Measurements from ENCODE around the gene NMT2. TPM values are rescaled to one million over a fixed set of nuclear protein-coding genes. Genes with fewer than 3 reads are reported as not detected.
A peak's percentile ranks its signal among the peaks of the same experiment; 100 is the strongest.

The NMT2 gene
- total RNA-seq (21.0 and 21.3 TPM in 2 replicates), polyA plus RNA-seq (16.6 and 35.2 TPM in 2 replicates), polyA minus RNA-seq (ENCODE audit: low replicate concordance) (7.5 and 11.8 TPM in 2 replicates)
- 18.8 and 37.7 TPM in 2 replicates for polyA plus RNA-seq (2012)

- H3K9ac ChIP-seq (ENCODE audit: insufficient read depth, low read length) = peak within 1 kb of the TSS; percentile 84
- H3K79me2 ChIP-seq (ENCODE audit: control insufficient read depth, insufficient read depth, low read length) = peaks cover 27% of the 10 kb centered on the region
- H2AFZ ChIP-seq (ENCODE audit: low read length) = peak within 1 kb of the TSS; percentile 98
- no peaks in the 10 kb centered on the region for H3K36me3 ChIP-seq (ENCODE audit: control insufficient read depth, insufficient read depth, low read length)
- peak within 1 kb of the TSS; percentile 84 for H3K27ac ChIP-seq (ENCODE audit: insufficient read depth, low read length)
- H3K4me2 ChIP-seq (ENCODE audit: extremely low read depth, insufficient read depth, low read length) = peak within 1 kb of the TSS; percentile 61
- H3K4me1 ChIP-seq (ENCODE audit: control insufficient read depth, extremely low read depth, insufficient read depth, low read length) = peaks cover 11% of the 10 kb centered on the region
- no peaks in the 10 kb centered on the region for H4K20me1 ChIP-seq (ENCODE audit: control insufficient read depth, extremely low read depth, insufficient read depth, low read length)
- H3K4me3 ChIP-seq (replicated peaks in 1 of 4; ENCODE audit: control extremely low read depth in 1 of 4, insufficient read depth in 1 of 4, low read depth in 3 of 4, low read length in 4 of 4) = peak within 1 kb of the TSS; percentile 65 to 84 (median 81)
- DNase-seq (ENCODE audit: low read depth in 2 of 2) = peak; percentile 35 to 78
- TF ChIP-seq EZH2 (IDR thresholded peaks at IDR 0.05; ENCODE audit: low read length, missing control alignments) (no peak), CTCF (conservative IDR thresholded peaks at IDR 0.05 in 1 of 2, IDR thresholded peaks at IDR 0.05 in 1 of 2; ENCODE audit: low read depth in 1 of 2, low read length in 2 of 2) (peak; percentile 11 to 16)
- H3K9me3 ChIP-seq (ENCODE audit: control insufficient read depth, insufficient read depth, low read depth, low read length) = no peaks in the 10 kb centered on the region
- no peaks in the 10 kb centered on the region for H3K27me3 ChIP-seq (ENCODE audit: control insufficient read depth, insufficient read depth, low read length)
Observed at GRCh38 chr10:15168291-15168785, at the start of gene NMT2. Gene NMT2 (minus strand): TSS chr10:15168693. CDS start chr10:15168612, 81 bp downstream.

GRCh38 chr10:15216700-15217099 is 48.2 kb upstream of the NMT2 start:
- Histone ChIP-seq H3K4me1 (ENCODE audit: control insufficient read depth, extremely low read depth, insufficient read depth, low read length) (peaks cover 5% of the 10 kb centered on the region), H3K9me3 (ENCODE audit: control insufficient read depth, insufficient read depth, low read depth, low read length) (no peaks in the 10 kb centered on the region), H3K9ac (ENCODE audit: insufficient read depth, low read length) (no peak overlapping the region), H3K4me3 (replicated peaks in 1 of 4; ENCODE audit: control extremely low read depth in 1 of 4, insufficient read depth in 1 of 4, low read depth in 3 of 4, low read length in 4 of 4) (no peak overlapping the region), H4K20me1 (ENCODE audit: control insufficient read depth, extremely low read depth, insufficient read depth, low read length) (no peaks in the 10 kb centered on the region), H3K27ac (ENCODE audit: insufficient read depth, low read length) (no peak overlapping the region), H3K4me2 (ENCODE audit: extremely low read depth, insufficient read depth, low read length) (no peak overlapping the region), H3K27me3 (ENCODE audit: control insufficient read depth, insufficient read depth, low read length) (no peaks in the 10 kb centered on the region), H3K36me3 (ENCODE audit: control insufficient read depth, insufficient read depth, low read length) (peaks cover 4% of the 10 kb centered on the region), H3K79me2 (ENCODE audit: control insufficient read depth, insufficient read depth, low read length) (no peaks in the 10 kb centered on the region), H2AFZ (ENCODE audit: low read length) (no peak overlapping the region)
- DNase-seq (ENCODE audit: low read depth in 2 of 2) = no peak
- TF ChIP-seq EZH2 (IDR thresholded peaks at IDR 0.05; ENCODE audit: low read length, missing control alignments) = no peak
- TF ChIP-seq CTCF (conservative IDR thresholded peaks at IDR 0.05 in 1 of 2, IDR thresholded peaks at IDR 0.05 in 1 of 2; ENCODE audit: low read depth in 1 of 2, low read length in 2 of 2) = no peak

DNA sequence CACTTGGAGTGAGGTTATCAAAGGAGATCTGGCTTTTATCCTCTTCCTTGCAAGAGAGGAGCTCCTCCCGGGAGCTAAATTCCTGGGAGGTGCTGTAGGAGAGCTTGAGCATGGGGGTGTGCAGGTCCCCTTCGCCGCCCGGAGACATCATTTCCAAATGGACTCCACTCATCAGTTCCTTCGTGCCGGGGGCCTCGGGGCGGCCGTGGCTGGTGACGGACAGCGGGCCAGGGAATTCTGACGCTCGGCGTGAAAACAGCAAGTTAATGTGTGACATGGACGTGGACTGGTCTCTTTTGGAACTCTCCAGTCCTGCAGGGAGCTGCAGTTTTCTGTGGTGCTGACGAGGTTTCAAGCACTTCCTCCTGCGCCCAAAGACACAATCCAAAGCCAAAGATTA is 45.7 kb upstream of the NMT2 start:
- no peak for DNase-seq (ENCODE audit: low read depth in 2 of 2)
- Histone ChIP-seq H3K27ac (ENCODE audit: insufficient read depth, low read length) (no peak overlapping the region), H3K36me3 (ENCODE audit: control insufficient read depth, insufficient read depth, low read length) (peaks cover 4% of the 10 kb centered on the region), H3K4me3 (replicated peaks in 1 of 4; ENCODE audit: control extremely low read depth in 1 of 4, insufficient read depth in 1 of 4, low read depth in 3 of 4, low read length in 4 of 4) (no peak overlapping the region), H3K27me3 (ENCODE audit: control insufficient read depth, insufficient read depth, low read length) (no peaks in the 10 kb centered on the region), H2AFZ (ENCODE audit: low read length) (no peak overlapping the region), H3K4me2 (ENCODE audit: extremely low read depth, insufficient read depth, low read length) (no peak overlapping the region), H3K9me3 (ENCODE audit: control insufficient read depth, insufficient read depth, low read depth, low read length) (no peaks in the 10 kb centered on the region), H3K4me1 (ENCODE audit: control insufficient read depth, extremely low read depth, insufficient read depth, low read length) (peaks cover 5% of the 10 kb centered on the region), H3K9ac (ENCODE audit: insufficient read depth, low read length) (no peak overlapping the region), H4K20me1 (ENCODE audit: control insufficient read depth, extremely low read depth, insufficient read depth, low read length) (no peaks in the 10 kb centered on the region), H3K79me2 (ENCODE audit: control insufficient read depth, insufficient read depth, low read length) (no peaks in the 10 kb centered on the region)
- TF ChIP-seq CTCF (conservative IDR thresholded peaks at IDR 0.05 in 1 of 2, IDR thresholded peaks at IDR 0.05 in 1 of 2; ENCODE audit: low read depth in 1 of 2, low read length in 2 of 2) (no peak), EZH2 (IDR thresholded peaks at IDR 0.05; ENCODE audit: low read length, missing control alignments) (no peak)

Measured in fibroblast of lung (primary cell).